HG03565 (cell line): ENCODE measurements around the gene HCRTR1.

Experiments used
- ATAC-seq: cut with Tn5 transposase; IDR thresholded peaks from one replicate; pipeline ENCODE4 v1.9.1; 2021; ENCODE audit warnings: mild to moderate bottlenecking, moderate library complexity; ENCODE audit not compliant: unreplicated experiment

The HCRTR1 gene

DNA sequence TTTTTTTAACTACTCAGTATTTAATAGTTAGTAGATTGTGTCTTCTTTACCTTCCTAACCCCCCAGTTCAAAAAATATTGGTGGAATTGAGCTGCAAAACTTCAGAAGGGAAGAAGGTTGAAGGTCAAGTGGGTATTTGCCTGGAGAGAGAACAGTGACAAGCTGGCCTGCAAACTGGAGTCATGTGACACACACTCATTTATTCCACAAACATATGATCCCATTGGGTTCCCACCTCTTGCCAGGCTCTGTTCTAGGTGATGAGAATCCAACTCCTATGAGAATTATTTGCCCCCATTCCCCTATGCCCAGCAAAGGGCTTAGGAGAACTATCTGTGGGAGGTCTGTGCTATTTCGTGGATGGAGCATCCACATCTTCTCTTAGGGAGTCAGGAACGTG is 30.7 kb downstream of the HCRTR1 start:
- no peak for ATAC-seq

DNA sequence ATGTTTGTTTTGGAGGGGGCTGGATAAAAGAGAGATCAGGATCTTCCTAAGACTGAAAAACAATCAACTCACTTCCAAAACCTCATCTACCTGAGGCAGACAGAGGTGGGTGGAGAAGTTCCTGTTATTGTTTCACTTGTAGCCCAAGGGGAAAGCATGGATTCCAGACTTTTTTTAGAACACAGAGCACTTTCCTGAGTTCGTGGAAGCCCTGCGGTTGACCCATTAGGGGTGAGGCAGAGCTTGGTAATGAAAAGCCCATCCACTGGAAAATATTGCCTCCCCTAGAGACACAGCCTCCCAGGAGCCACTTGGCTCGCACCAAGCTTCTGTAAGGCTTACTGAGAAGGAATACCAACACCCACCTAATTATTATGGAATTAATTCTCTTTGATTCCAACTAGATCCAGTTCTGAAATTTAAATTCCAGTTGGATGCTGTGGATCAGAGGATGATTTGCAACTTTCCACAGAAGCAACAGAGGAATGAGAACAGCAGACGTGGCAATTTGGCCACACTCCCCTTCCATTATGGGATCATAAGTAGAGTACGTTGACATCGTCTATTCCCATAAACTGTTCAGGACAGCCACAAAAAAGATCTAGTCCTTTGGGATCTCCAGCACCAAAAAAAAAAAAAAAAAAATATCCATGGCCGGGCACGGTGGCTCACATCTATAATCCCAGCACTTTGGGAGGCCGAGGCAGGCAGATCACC is 31.3 kb downstream of the HCRTR1 start:
- ATAC-seq, result no peak

DNA sequence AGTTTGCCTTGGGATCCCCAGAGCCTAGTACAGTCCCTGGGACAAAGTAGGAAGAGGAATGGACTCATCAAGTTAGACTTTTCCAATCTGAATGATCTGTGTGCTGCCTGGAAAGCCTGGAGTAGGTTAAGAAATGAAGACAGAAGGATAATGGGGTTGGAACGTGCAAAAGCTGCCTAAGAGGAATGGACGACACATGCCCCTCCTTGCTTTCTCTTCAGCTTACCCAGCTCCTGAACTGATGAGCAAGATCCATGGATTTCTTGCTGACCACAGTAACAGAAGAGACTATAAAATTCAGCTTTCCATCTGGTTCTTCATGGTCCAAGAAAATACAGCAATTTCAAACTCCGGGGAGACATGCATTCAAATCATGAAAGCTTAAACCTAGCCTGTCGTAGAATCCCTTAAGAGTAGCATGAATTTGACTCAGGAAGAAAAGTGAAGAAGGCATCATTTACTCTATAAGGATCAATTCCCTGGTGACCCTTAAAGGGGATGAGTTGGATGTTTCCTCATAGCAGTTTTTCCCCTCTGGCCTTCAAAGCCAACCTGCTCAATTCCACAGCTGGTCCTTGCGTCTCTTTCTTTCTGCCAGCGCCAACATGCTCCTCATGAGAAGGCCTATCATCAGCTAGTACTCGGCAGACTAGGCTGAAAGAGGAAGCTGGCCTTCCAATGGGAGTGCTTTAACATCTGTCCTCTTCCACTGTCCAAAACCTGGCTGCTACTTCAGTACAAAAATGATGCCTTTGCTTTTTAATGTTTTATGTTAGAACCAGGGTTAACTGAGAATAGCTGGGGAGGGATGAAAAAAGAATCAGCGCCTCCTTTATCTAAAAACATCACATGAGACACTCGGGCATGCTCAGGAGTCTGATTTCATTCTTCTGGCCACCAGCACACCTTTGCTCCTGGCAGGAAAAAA is 32.9 kb downstream of the HCRTR1 start:
- no peak for ATAC-seq

DNA sequence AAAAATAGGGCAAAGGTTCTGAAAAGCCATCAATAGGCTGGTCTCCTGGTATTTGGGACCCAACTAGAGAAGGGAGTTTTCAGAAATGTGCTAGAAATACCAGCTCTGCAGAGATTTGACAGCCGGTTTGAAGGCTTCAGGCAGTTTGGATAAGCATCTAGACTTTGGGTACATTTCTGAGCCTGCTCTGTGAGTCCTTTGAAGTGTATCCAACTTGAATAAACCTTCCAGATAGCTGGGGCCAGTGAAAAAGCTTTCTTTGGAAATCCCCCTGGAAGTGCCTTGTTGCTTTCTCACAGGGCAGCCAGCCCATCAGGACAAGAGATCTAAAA is 33.6 kb downstream of the HCRTR1 start:
- ATAC-seq, result no peak

DNA sequence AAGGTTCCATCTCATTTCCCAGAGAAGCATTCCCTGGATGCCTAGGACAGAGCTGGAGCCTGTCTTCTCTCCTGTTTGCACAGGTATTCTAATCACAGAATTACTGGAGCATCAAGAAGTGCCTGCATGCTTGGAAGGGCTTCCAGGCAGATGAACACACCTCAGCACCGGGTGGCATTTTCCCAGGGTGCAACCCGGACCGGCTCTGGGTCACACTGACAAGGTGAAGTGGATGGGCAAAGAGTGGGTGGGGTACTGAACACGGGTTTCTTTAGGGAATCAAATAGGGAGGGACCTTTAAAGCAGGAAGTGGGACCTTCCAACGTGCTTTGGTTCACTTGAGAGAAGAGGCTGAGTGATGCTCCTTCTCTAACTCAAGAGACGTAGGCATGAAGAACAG is 34.3 kb downstream of the HCRTR1 start:
- ATAC-seq, result no peak

DNA sequence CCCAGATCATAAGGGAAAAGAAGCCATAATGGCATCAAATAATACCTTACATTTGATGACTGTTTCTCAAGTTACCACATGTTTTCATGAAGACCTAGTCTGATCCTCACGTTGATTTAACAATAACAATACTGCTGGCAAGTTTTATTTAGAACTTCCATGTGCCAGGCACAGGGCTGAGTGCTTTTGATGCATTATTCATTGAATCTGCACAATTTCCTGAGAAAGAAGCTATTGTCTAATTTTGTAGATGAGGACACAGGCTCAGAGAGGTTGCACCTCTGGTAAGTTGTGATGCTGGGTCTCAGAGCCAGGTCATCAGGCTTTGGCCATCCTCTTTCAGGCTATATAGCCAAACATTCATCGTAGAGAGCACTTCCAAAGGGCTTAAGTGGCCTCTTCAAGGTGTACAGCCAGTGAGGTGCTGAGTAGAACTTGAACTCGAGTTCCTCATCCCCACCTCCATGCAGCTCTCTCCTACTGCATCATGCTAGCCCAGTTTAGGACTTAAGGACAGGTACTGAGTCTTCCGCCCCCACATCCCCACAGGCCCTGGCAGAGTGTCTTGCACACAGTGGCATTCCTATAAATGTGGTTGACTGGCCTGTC is 35.5 kb downstream of the HCRTR1 start:
- no peak for ATAC-seq

DNA sequence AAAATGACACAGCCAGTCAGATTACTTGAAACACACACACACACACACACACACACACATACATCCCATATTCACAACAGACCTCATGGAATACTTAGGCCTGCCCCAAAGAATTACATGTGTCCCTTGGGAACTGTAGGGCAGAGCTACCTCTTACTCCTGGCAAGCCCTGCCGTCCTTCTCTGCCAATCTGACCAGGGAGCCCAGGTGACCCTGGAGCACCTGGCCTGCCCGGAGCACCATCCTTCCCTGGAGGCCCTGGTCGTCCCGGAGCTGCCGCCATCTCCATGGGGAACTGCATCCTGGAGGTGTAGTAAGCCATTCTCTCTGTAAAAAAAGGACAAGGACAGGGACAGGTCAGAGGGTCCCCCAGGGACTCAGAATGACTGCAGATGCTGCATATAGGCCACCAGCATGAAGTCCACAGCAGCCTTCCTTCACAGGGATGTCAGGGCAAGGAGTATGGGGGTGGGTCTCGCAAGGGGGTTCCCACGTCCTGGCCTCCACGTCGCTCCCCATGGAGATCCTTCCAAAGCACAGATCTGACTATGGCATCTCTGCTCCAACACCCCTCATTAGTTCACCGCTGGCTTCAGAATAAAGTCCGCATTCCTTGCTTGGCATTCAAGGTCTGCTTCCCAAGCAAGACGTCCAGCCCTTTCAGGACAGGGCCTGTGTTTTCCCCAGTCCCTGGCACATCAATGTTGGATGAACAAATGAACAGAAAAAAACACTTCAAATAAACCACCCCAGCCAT is 36.4 kb downstream of the HCRTR1 start:
- no peak for ATAC-seq

DNA sequence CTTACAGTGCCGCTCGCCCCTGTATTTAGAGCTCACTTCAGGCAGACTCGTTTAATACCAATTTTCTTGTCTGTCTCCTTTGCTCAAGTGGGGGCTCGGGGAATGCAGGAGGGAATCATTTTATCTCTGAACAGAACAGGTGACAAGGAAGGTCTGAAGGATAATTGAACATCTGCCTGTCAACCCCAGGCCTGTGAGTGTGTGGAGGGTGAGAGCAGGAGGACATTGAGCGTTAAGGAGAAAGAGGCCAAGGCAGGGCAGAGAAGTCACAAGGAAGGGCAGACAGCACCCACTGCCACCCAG is 36.9 kb downstream of the HCRTR1 start:
- ATAC-seq, result no peak

DNA sequence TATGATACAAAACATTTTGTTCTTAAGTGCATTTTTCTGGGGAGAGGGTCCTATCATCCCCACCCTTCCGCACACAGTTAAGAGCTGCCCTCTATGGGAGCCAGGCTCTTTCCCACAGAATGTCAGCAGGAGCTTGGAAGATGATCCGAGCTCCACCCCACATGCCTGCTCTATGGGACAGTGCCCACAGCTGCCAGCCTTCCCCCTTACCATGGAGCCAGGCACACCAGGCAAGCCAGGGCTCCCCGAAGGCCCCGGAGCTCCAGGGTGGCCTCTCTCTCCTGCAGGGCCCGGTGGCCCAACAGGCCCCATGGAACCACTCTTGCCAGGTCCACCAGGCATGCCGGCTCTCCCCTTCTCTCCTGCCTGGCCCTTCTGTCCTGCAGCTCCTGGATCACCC is 37.6 kb downstream of the HCRTR1 start:
- ATAC-seq, result no peak

DNA sequence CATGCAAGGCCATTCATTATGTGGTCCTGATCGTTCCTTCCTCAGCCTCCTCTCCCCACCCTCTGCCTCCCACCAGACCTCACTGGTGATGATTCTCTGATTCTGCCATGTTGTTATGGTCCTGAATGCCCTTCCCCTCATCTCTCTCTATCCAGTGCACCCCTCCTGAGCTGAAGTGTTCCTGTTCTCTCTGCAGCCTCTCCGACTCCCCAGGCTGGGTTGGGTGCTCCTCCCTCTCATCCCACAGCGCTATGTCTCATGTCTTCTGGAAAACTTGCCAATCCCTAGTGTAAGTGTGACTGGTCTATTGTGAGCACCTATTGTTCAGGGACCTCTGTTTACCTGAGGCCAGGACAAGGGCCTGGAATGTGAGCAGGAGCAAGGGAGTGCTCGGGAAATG is 38.3 kb downstream of the HCRTR1 start:
- ATAC-seq, result no peak

DNA sequence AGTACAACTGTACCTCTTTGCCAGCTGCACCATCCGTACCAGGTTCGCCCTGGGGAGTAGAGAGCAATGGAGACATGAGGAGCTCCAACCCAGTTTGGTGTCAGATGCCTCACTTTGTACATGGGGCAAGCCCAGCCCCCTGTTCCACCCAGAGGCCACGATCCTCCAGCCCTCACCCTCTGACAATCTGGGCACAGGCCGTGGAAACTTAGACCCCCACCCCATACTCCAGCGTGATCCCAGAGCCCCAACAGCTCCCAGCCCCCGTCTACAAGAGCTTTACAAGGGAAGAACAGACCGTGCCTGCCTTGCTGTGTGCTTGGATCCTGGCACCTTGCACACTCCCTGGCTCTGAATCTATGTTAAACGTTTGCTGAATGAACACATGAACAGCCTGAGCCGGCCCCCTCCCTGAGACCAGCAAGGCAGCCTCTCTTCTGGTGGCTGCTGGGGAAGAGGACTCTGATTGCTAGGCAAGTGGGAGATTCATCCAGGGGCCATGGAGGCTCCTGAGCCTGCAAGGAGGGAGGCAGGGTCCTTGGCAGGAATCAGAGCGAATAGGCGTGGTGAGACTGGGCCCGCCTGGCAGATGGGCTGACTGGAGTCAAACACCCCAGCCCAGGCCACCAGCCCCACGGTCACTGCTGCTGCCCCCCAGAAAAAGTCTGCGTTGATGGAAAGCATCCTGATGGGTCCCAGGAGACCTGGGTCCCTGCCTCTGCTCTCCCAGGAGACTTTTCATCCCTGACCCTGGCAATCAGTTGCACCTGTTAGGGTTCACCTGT is 39.7 kb downstream of the HCRTR1 start:
- ATAC-seq, result no peak

DNA sequence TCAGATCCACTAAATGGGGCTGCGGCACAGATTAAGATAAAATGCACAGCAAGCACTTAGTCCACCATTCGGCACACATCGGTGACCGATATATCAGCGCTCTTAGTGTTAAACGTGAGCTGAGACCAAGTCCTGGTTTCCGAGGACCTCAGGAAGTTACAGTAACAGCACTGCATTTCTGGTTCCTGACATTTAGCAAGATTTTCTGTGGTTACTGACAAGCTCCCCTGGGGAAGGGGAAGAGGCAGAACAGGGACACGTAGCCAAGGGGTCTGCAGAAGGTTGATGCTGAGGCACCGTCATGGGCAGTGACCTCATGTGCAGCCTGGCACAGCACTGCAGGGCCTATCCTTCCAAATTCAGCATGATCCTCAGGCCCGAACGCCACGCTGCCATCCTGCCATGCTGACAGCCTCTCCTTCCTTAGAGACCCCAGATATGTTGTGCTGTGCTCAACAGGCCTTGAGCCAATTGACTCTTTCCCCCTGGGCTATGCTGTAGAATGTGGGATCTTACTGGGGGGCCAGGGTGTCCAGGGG is 40.6 kb downstream of the HCRTR1 start:
- ATAC-seq, result no peak

DNA sequence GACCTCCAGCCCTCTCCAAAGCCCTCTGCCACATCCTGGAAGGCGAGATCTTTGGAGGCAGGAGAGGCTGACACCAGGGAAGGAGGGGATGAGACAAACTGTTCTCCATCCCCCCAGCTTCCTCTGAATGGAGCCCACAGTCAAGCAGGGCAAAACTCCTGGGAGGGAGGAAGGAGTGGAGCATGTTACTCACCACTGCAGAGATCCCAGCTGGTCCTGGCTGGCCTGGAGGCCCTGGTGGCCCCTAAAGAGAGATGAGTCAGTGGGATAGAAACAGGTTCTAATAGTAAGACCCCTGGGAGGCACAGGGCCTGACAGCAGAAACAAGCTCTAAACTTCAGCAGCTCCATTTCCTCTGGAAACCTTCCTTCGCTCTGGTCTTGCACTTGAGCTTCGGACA is 41.2 kb downstream of the HCRTR1 start:
- no peak for ATAC-seq

DNA sequence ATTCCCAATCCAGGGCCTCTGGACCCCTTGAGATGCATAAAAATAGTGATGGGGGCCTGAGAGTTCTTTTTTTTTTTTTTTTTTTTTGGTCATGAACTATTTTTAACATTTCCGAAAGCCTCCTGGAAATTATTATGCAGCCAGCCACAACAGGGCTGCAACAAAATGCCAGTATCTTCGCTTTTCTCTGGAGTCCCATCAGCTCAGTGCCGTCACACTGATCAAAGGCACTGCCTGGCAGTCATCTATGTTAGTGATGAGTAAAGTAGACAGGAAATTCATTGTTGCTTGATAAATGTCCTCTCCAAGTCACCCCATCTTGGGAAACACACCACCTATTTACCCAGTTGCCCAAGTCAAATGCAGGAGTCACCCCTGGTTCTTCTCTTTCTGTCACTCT is 42.4 kb downstream of the HCRTR1 start:
- ATAC-seq, result no peak

DNA sequence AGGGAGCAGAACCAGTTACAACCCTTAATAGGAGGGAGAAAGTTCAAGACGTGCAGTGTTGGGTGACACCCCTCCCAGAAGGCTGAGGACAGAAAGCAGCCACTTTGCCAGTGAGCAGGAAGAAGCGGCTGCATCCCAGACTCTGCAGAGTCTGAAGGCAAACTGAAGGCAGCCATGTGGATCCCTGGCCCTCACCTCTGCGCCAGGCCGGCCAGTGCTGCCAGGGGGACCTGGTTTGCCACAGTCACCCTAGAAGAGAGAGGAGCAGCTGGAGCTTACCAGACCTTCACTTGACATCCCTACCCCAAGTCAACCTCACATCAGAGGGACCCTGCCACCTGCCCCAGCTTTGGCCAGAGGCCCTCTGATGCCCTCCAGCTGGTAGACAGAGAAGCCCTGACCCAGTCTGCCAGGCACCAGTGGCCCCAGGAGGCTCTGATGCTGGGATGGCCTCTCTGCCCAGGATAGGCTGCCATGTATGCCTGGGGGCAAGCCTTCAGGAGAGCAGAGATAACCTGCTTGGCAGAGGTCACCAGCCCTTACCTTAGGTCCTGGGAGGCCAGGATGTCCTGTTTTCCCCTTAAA is 43.5 kb downstream of the HCRTR1 start:
- ATAC-seq, result no peak

DNA sequence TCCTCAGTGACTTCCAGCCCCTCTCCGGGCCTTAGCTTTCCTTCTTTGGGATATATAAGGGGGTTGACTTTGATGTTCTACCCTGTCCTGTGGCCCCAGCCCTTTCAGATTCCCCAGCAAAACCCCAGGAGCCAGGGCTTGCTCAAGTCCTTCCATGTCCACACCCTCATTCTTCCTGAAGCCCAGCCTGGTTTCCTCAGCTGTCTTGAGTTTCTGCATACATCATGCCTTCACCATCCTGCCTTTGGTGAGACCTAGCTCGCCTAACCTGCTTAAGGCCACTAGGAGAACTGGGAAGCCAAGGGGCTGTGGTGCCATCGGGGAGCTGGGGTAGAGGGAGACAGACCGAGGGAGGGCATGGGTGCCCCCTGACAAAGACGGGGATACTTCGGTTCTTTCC is 44.4 kb downstream of the HCRTR1 start:
- no peak for ATAC-seq

DNA sequence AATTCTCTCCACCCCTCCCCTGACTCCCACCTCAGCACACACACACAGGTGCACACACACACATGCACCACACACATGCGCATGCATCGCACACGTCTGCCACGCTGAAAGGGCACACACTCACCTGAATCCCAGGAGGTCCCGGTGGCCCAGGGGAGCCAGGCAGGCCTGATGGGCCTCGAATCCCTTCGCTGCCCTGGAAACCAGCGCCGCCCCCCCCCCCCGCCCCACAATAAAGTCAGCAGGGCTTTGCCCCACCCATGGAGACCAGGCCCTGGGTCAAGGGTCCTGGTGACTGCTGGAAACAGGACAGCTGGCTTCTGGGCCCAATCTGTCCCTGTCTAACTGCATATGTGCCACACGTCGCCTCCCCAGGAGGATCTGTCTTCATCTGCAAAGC is 45.0 kb downstream of the HCRTR1 start:
- no peak for ATAC-seq

DNA sequence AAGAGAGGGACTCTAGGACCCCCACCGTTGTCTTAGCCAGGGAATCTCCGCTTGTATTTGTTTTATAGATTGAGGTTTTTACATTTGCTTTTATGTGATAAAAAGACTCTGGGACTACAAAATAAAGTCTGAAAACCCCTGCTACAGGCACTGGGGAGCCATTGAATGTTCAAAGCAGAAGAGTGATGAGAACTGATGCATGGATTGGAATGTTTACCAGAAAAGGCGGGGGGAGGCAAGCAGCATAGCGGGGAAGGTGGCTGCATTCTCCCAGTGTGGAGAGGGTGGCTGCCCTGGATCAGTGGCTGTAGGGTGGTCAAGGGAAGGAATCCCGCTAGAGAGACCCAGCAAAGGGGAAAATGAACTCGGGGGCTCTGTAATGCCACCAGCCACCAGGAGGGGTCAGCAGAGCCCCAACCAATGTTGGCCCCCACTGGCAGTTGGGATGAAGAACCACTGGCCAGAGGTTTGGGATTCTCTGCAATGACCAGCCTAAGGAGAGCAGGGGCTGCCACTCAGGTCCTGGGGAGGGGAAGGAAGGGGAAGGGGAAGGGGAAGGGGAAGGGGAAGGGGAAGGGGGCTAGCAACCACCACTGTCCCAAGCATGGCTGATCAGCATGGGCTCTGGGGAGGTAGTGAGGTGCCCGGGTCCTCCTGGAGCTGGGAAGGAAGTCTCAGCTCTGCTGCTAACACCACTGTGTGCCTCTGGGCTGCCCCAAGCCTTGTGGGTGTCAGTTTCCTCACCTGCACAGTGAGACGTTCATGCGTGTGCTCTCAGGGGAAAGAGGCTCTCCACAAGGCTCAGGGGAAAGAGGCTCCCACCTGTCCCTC is 46.3 kb downstream of the HCRTR1 start:
- ATAC-seq, result no peak

DNA sequence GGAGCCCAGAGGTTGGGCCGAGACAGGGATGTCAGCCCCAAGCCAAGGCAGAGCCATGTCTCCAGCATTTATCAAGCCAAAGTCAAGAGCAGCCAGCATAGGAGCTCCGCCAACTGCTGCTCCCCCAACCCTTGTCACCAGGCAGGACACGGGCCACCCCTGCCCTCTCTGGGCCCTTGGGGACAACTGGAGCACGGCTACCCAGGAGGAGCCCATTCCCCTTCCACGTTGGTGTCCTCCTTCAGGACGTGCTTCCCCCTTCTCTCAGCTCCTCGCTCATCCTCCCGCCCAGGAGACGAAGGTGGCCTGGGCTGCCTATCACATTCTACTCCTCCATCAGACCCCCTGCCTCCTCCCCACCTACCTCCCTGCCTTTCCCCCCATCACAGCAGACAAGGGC is 47.0 kb downstream of the HCRTR1 start:
- no peak for ATAC-seq
